ENCODE data around the gene DGKH.

The DGKH gene

GRCh38 chr13:42022336-42022735, 26.1 kb upstream of the DGKH start:
- TF ChIP-seq TAF1 (IDR thresholded peaks at IDR 0.05; ENCODE audit: low read depth, low read length) (no peak), SPI1 (IDR thresholded peaks at IDR 0.05; ENCODE audit: low read depth, low read length) (no peak), POLR2A (IDR thresholded peaks at IDR 0.05; ENCODE audit: low read depth, low read length) (no peak), POLR2AphosphoS5 (IDR thresholded peaks at IDR 0.05; ENCODE audit: low read depth, low read length) (no peak), PAX5 (IDR thresholded peaks at IDR 0.05; ENCODE audit: insufficient read depth, low read length, severe bottlenecking) (no peak), POU2F2 (IDR thresholded peaks at IDR 0.05; ENCODE audit: low read depth, low read length) (no peak)
- no peak for FAIRE-seq
- no peak for DNase-seq (ENCODE audit: insufficient read length, low spot score)

DNA sequence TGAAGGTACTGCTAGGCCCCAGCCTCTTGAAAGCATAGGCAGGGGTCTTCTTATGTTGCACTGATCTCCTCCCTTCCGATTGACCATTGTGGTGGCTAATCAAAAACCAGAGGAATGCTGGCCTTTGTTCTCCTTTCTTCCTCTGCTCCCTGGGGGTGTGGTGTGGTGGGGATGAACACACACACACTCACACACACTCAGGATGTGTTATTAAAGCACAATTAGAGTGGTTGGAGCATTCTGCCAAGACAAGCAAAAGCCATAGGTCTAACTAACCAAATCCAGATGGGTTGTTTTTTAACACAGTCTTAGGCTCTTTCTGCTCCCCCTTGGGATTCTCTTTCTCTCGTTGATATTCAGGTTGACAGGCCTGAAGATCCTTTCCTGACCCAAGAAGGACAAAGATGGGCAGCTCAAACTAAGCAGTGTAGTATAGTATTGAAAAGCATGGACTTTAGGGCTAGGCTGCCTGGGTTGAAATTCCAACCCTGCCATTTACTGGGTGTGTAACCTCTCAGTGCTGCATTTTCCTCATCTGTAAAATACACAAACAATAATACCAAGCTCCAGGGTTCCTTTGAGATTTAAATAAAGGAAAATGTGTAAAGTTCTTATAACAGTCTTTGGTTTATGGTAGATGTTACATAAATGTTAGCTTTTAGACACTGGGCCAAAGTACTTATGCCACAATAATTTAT, 25.5 kb upstream of the DGKH start:
- FAIRE-seq: no peak
- no peak for TF ChIP-seq SPI1 (IDR thresholded peaks at IDR 0.05; ENCODE audit: low read depth, low read length)
- no peak for TF ChIP-seq PAX5 (IDR thresholded peaks at IDR 0.05; ENCODE audit: insufficient read depth, low read length, severe bottlenecking)

GRCh38 chr13:42027286-42027685, 21.2 kb upstream of the DGKH start:
- DNase-seq (ENCODE audit: insufficient read length, low spot score) (no peak), FAIRE-seq (no peak)
- no peak for TF ChIP-seq SPI1 (IDR thresholded peaks at IDR 0.05; ENCODE audit: low read depth, low read length)
- TF ChIP-seq POLR2A (IDR thresholded peaks at IDR 0.05; ENCODE audit: low read depth, low read length): no peak
- TF ChIP-seq PAX5 (IDR thresholded peaks at IDR 0.05; ENCODE audit: insufficient read depth, low read length, severe bottlenecking): no peak
- no peak for TF ChIP-seq POLR2AphosphoS5 (IDR thresholded peaks at IDR 0.05; ENCODE audit: low read depth, low read length)
- no peak for TF ChIP-seq POU2F2 (IDR thresholded peaks at IDR 0.05; ENCODE audit: low read depth, low read length)
- no peak for TF ChIP-seq TAF1 (IDR thresholded peaks at IDR 0.05; ENCODE audit: low read depth, low read length)

More for the DNA sequence above, 25.5 kb upstream of the DGKH start:
- DNase-seq (ENCODE audit: insufficient read length, low spot score): no peak

DNA sequence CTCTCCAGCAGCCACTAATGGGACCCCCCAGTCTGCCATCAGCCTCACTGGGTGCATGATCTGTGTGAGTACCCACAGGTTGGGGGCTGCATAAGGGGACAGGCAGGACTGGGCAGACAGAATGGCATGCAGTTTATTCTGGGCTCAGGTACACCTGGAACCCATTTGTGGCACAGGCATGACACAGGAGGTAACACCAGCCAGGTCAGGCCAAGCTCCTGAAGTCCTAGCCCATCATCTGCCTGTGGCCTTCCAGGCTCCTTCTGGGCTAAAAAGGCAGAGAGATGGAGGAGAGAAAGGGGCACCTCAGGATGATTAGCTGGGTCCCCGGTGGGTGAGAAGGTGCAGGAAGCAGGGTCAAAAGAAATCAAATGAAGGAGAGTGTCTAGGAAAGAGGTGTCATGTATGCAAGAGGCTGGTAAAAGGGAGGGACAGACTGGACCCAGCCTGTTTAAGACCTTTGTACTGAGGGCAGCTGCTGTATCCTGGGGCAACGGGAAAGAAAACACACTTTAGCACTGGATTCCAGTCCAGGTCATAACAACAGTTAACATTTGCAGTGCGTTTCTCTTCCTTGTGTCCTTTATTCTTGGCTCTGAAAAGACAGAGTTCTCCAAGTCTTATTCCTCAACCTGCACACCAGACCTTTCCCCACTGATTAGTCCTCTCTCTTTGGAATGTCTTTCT, 20.2 kb upstream of the DGKH start:
- DNase-seq (ENCODE audit: insufficient read length, low spot score): no peak
- no peak for TF ChIP-seq SPI1 (IDR thresholded peaks at IDR 0.05; ENCODE audit: low read depth, low read length)
- FAIRE-seq: no peak

DNA sequence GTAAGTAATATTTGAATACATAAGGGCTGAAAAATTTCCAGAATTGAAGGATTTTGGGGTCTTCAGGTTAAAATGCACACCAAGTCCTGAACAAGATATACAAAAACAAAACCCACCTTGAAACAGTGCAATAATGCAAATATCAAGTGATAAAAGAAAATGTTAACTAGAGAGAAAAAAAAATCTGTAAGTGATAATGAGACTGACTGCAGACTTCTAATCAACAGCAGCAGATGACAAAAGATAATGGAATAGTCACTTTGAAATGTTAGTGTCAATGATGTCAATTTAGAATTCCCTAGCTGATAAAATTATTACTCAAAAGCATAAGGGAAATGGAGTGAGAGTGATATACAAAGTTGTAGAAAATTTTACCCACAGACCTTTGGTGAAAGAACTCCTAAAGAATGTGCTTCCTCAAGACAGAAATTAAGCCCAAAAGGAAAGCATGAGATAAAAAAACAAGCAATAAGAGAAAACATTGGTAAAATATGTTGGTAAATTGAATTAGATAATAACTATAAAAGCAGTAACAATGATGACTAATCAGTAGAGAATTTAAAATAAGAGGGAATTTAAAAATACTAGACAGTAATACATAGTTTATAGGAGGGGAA, 12.4 kb upstream of the DGKH start:
- no peak for TF ChIP-seq PAX5 (IDR thresholded peaks at IDR 0.05; ENCODE audit: insufficient read depth, low read length, severe bottlenecking)
- no peak for TF ChIP-seq TAF1 (IDR thresholded peaks at IDR 0.05; ENCODE audit: low read depth, low read length)
- TF ChIP-seq POLR2AphosphoS5 (IDR thresholded peaks at IDR 0.05; ENCODE audit: low read depth, low read length): no peak
- TF ChIP-seq POU2F2 (IDR thresholded peaks at IDR 0.05; ENCODE audit: low read depth, low read length): no peak
- FAIRE-seq (no peak), DNase-seq (ENCODE audit: insufficient read length, low spot score) (no peak)

DNA sequence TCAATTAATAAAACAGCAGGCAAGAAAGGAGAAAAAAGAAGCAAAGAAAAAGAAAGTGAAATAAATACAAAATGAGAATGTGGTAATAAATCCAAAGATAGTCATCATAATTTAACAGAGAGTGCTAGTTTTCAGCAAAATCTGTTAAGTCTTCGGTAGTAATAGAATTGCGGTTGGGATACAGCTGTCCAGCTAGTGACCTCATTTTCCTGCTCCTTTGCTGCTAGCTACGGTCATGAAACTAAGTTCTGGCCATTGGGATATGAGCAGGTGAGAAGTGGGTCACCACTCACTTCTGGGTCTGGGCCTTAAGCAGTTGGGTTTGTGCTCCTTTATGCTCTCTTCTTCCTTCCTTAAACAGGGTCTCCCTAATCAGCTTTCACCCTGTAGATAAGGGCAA, 11.7 kb upstream of the DGKH start:
- FAIRE-seq (peak; percentile 26), DNase-seq (ENCODE audit: insufficient read length, low spot score) (no peak)
- TF ChIP-seq POLR2AphosphoS5 (IDR thresholded peaks at IDR 0.05; ENCODE audit: low read depth, low read length): no peak
- TF ChIP-seq POU2F2 (IDR thresholded peaks at IDR 0.05; ENCODE audit: low read depth, low read length): no peak
- TF ChIP-seq POLR2A (IDR thresholded peaks at IDR 0.05; ENCODE audit: low read depth, low read length): no peak
- no peak for TF ChIP-seq TAF1 (IDR thresholded peaks at IDR 0.05; ENCODE audit: low read depth, low read length)
- no peak for TF ChIP-seq SPI1 (IDR thresholded peaks at IDR 0.05; ENCODE audit: low read depth, low read length)
- TF ChIP-seq PAX5 (IDR thresholded peaks at IDR 0.05; ENCODE audit: insufficient read depth, low read length, severe bottlenecking): no peak

- no peak for DNase-seq (ENCODE audit: insufficient read length, low spot score)
- TF ChIP-seq POLR2A (IDR thresholded peaks at IDR 0.05; ENCODE audit: low read depth, low read length) (no peak), PAX5 (IDR thresholded peaks at IDR 0.05; ENCODE audit: insufficient read depth, low read length, severe bottlenecking) (no peak), POU2F2 (IDR thresholded peaks at IDR 0.05; ENCODE audit: low read depth, low read length) (no peak)
- no peak for FAIRE-seq
Observed at GRCh38 chr13:42038661-42039456, 9.6 kb upstream of the DGKH start.

- FAIRE-seq (no peak), DNase-seq (ENCODE audit: insufficient read length, low spot score) (no peak)
- no peak for TF ChIP-seq PAX5 (IDR thresholded peaks at IDR 0.05; ENCODE audit: insufficient read depth, low read length, severe bottlenecking)
- no peak for TF ChIP-seq SPI1 (IDR thresholded peaks at IDR 0.05; ENCODE audit: low read depth, low read length)
- no peak for TF ChIP-seq POU2F2 (IDR thresholded peaks at IDR 0.05; ENCODE audit: low read depth, low read length)
- no peak for TF ChIP-seq POLR2A (IDR thresholded peaks at IDR 0.05; ENCODE audit: low read depth, low read length)
- no peak for TF ChIP-seq POLR2AphosphoS5 (IDR thresholded peaks at IDR 0.05; ENCODE audit: low read depth, low read length)
- no peak for TF ChIP-seq TAF1 (IDR thresholded peaks at IDR 0.05; ENCODE audit: low read depth, low read length)
Observed at GRCh38 chr13:42039457-42039945, 8.9 kb upstream of the DGKH start.

DNA sequence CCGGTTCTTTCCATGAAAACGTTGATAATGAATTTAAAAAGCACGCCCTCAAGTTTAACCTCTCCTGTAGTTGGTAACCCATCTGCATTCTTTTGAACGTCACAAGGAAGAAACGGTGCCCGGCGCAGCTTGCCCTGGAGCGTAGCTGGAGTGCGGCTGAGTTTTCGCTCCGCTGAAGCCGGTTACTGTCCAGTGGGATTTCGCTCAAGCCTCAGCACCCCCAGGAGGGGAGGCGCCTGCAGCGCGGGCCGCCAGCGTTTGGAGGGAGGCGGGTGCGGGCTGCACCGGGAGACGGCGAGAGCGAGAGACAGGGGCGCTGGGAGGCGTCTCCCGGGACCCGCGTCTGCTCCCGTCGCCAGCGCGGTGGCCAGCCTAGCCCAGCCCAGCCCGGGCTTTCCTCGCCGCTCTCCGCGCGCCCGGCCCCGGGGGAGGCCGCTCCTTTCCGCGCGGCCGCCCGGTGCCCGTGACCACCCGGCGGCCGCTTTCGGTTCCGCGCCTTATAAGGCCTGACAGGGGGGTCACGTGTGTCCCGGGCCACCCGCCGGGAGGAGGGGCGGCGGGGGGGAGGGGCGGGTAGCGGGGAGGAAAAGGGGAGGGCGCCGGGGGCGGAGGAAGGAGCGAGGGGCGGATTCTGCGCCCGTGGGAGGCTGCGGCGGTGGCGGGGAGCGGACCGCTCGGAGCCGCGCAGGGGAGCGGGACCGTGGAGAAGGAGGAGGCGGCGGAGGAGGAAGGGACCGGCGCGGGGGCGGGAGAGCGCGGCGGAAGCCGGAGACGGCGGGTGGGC, 8.3 kb upstream of the DGKH start:
- TF ChIP-seq TAF1 (IDR thresholded peaks at IDR 0.05; ENCODE audit: low read depth, low read length) (peak; percentile 45; the same call in 1 of the 2 replicates), SPI1 (IDR thresholded peaks at IDR 0.05; ENCODE audit: low read depth, low read length) (no peak), POLR2AphosphoS5 (IDR thresholded peaks at IDR 0.05; ENCODE audit: low read depth, low read length) (peak; percentile 79), POLR2A (IDR thresholded peaks at IDR 0.05; ENCODE audit: low read depth, low read length) (peak; percentile 88)
- FAIRE-seq (peak; percentile 89), DNase-seq (ENCODE audit: insufficient read length, low spot score) (peak; percentile 94)
